Uterus (tissue), 4 donors: Measurements from ENCODE around the gene RABGAP1L. TPM values are rescaled to one million over a fixed set of nuclear protein-coding genes. Genes with fewer than 3 reads are reported as not detected.
"Not testable (repeated sequence)": the region's sequence is repeated elsewhere in the genome, so short reads cannot be mapped to it uniquely, and the experiment has no call there.

ENCODE experiments used
- DNase-seq, 2 donors: peaks; one replicate each; pipeline ENCODE4 v3.0.0-alpha.2; 2019 to 2020
- H3K27ac ChIP-seq, 2 donors: fragments of 200-600 bp; sonication (generic); 1 replicate in 1 of 2; 2 replicates in 1 of 2; pipeline ENCODE4 v1.5.1; 2016 to 2018
- H3K27me3 ChIP-seq, 2 donors: fragments of 200-600 bp; sonication (generic); one replicate each; pipeline ENCODE4 v1.5.1; 2018 to 2019; ENCODE audit warnings: control low read depth in 1 of 2
- H3K36me3 ChIP-seq, 2 donors: fragments of 200-600 bp; sonication (generic); one replicate each; pipeline ENCODE4 v1.5.1; 2019; ENCODE audit warnings: control low read depth in 1 of 2
- H3K4me1 ChIP-seq, 2 donors: fragments of 200-600 bp; sonication (generic); one replicate each; pipeline ENCODE4 v1.5.1; 2018 to 2019; ENCODE audit warnings: control low read depth in 1 of 2
- H3K4me3 ChIP-seq, 2 donors: fragments of 200-600 bp; sonication (generic); 1 replicate in 1 of 2; 2 replicates in 1 of 2; pipeline ENCODE4 v1.5.1; 2018 to 2019; ENCODE audit warnings: mild to moderate bottlenecking in 1 of 2
- H3K9me3 ChIP-seq, 2 donors: fragments of 200-600 bp; sonication (generic); one replicate each; pipeline ENCODE4 v1.5.1; 2019; ENCODE audit warnings: control low read depth in 1 of 2
- POLR2A ChIP-seq, 2 donors: fragments of 450-650 bp; IDR thresholded peaks; one replicate each; pipeline ENCODE4 v1.6.1; 2016; ENCODE audit warnings: antibody characterized with exemption in 2 of 2, mild to moderate bottlenecking in 1 of 2, moderate library complexity in 1 of 2
- intact Hi-C: fragments of 100-400 bp; cut with DNase I; formaldehyde crosslinking; loops from one replicate; pipeline ENCODE4 v1.15.1; 2023; ENCODE audit warnings: low total_unique reads
- total RNA-seq, 4 donors: library from RNA; depleted of rRNA in 3 of 4; stranded (reverse); fragments of >200 nt in 3 of 4; gene quantifications; one replicate each; pipeline versions ENCODE4 v1.1.0 to v1.2.4, GENCODE V29; 2014 to 2023
- TF ChIP-seq, protein P1 (sequence below), 4 experiments: fragments of 200-600 bp in 2 of 4; fragments of 450-650 bp in 2 of 4; sonication (generic) in 2 of 4; IDR thresholded peaks; one replicate each; pipeline ENCODE4 v1.5.1; 2016 to 2019; ENCODE audit warnings: antibody characterized with exemption in 4 of 4, mild to moderate bottlenecking in 2 of 4, moderate library complexity in 1 of 4
- donor health status: DM: yes; HTN: yes; CAD: no.

Gene RABGAP1L
- total RNA-seq, 4 donors from 2014 or later = 19.1 to 93.7 (median 35.1) TPM

DNA sequence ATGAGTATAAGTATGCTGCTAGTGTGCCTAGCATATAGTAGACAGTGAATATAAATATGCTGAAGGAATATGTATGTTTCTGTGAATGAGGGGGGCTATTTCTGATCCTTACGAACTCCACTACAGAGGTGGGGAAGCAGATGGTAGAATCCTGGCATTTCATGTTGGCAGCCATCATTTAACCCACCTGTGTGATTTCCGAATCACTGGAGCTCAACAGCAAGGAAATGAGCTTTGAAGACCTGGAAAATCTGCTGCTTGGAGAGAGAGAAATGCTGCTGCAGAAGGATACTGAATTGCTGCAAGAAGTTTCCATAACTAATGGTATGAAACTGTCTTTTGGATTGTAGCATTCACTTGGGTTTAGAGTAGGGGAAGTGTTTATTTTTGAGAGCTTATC is 83.5 kb downstream of the RABGAP1L start:
- Histone ChIP-seq H3K27me3 (no peaks in the 10 kb centered on the region), H3K36me3 (no peaks in the 10 kb centered on the region), H3K4me3 (no peak overlapping the region), H3K9me3 (no peaks in the 10 kb centered on the region), H3K27ac (no peak overlapping the region), H3K4me1 (no peaks in the 10 kb centered on the region)
- TF ChIP-seq POLR2A (IDR thresholded peaks at IDR 0.05) = no peak
- TF ChIP-seq, protein P1, sequence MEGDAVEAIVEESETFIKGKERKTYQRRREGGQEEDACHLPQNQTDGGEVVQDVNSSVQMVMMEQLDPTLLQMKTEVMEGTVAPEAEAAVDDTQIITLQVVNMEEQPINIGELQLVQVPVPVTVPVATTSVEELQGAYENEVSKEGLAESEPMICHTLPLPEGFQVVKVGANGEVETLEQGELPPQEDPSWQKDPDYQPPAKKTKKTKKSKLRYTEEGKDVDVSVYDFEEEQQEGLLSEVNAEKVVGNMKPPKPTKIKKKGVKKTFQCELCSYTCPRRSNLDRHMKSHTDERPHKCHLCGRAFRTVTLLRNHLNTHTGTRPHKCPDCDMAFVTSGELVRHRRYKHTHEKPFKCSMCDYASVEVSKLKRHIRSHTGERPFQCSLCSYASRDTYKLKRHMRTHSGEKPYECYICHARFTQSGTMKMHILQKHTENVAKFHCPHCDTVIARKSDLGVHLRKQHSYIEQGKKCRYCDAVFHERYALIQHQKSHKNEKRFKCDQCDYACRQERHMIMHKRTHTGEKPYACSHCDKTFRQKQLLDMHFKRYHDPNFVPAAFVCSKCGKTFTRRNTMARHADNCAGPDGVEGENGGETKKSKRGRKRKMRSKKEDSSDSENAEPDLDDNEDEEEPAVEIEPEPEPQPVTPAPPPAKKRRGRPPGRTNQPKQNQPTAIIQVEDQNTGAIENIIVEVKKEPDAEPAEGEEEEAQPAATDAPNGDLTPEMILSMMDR (IDR thresholded peaks at IDR 0.05) = no peak
- no peak for DNase-seq
- intact Hi-C loops = no loop called here

DNA sequence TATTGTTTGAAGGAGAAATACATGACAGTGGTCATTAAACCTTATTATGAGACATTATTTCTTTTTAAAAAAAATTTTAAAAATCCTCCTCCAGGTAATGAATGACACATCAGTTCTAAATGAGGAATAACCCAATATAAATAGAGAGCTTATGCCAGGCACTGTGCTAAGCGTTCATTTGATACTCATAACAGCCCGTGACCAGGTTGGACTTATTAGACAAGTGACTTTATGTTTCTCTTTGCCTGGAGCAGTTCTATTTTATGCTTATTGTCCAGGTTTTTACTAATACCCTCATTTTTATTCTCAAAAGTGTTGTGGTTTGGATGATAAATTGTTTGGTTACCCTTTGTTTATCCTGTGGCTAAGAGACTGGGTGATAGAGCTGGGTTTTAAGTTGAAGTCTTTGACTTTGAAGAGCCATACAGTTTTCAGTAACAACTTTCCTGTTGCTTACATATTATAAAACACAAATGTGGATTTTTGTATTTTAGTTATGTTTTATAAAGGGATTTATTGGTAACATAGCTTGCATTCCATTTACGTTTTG is 84.2 kb downstream of the RABGAP1L start:
- intact Hi-C loops = no loop called here
- no peak for DNase-seq
- TF ChIP-seq, protein P1 (IDR thresholded peaks at IDR 0.05) = no peak
- no peak for TF ChIP-seq POLR2A (IDR thresholded peaks at IDR 0.05)
- Histone ChIP-seq H3K4me1 (no peaks in the 10 kb centered on the region), H3K27ac (no peak overlapping the region), H3K36me3 (no peaks in the 10 kb centered on the region), H3K9me3 (no peaks in the 10 kb centered on the region), H3K27me3 (no peaks in the 10 kb centered on the region), H3K4me3 (no peak overlapping the region)

GRCh38 chr1:174244017-174244416 is 84.7 kb downstream of the RABGAP1L start:
- TF ChIP-seq POLR2A (IDR thresholded peaks at IDR 0.05) = no peak
- TF ChIP-seq, protein P1 (IDR thresholded peaks at IDR 0.05) = no peak
- Histone ChIP-seq H3K4me1 (no peaks in the 10 kb centered on the region), H3K27me3 (no peaks in the 10 kb centered on the region), H3K4me3 (no peak overlapping the region), H3K9me3 (no peaks in the 10 kb centered on the region), H3K36me3 (no peaks in the 10 kb centered on the region), H3K27ac (no peak overlapping the region)
- no peak for DNase-seq
- intact Hi-C loops = no loop called here

- no peaks in the 10 kb centered on the region for H3K27me3 ChIP-seq
- TF ChIP-seq, protein P1 (IDR thresholded peaks at IDR 0.05) = no peak
- no peak for TF ChIP-seq POLR2A (IDR thresholded peaks at IDR 0.05)
- H3K4me1 ChIP-seq = no peaks in the 10 kb centered on the region
- DNase-seq = no peak
- H3K9me3 ChIP-seq = no peaks in the 10 kb centered on the region
- no peak overlapping the region for H3K27ac ChIP-seq
- no peak overlapping the region for H3K4me3 ChIP-seq
- intact Hi-C loops = no loop called here
- H3K36me3 ChIP-seq = no peaks in the 10 kb centered on the region
Measured at GRCh38 chr1:174247472-174247871, 88.2 kb downstream of the RABGAP1L start.

- no peaks in the 10 kb centered on the region for H3K36me3 ChIP-seq
- H3K9me3 ChIP-seq = no peaks in the 10 kb centered on the region
- no peaks in the 10 kb centered on the region for H3K27me3 ChIP-seq
- H3K4me1 ChIP-seq = no peaks in the 10 kb centered on the region
- DNase-seq = no peak
- intact Hi-C loops = no loop called here
- no peak overlapping the region for H3K27ac ChIP-seq
- H3K4me3 ChIP-seq = no peak overlapping the region
- TF ChIP-seq, protein P1 (IDR thresholded peaks at IDR 0.05) = no peak
- no peak for TF ChIP-seq POLR2A (IDR thresholded peaks at IDR 0.05)
Measured at GRCh38 chr1:174248041-174248440, 88.7 kb downstream of the RABGAP1L start.

DNA sequence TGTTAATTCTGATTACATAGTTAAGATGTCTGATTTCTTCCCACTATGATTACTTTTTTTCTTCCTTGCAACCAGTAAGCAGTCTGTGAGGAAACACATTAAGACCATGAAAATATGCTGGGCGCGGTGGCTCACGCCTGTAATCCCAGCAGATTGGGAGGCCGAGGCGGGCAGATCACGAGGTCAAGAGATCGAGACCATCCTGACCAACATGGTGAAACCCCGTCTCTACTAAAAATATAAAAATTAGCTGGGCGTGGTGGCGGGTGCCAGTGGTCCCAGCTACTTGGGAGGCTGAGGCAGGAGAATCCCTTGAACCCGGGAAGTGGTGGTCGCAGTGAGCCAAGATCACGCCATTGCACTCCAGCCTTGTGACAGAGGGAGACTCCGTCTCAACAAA is 97.1 kb downstream of the RABGAP1L start:
- intact Hi-C loops = not testable (repeated sequence)

More for the DNA sequence above, 97.1 kb downstream of the RABGAP1L start:
- not testable (repeated sequence) for H3K4me1 ChIP-seq, H3K4me3 ChIP-seq, H3K27me3 ChIP-seq, DNase-seq, H3K36me3 ChIP-seq, H3K27ac ChIP-seq, H3K9me3 ChIP-seq
